Right lobe of liver (tissue), 4 donors: ENCODE results near the gene ROR2.

ENCODE experiments used
- POLR2A ChIP-seq: fragments of 450-650 bp; IDR thresholded peaks from one replicate; pipeline ENCODE4 v1.6.1; 2017; ENCODE audit warnings: antibody characterized with exemption, mild to moderate bottlenecking
- TF ChIP-seq, protein P1 (sequence below), 4 donors: fragments of 200-600 bp in 3 of 4; fragments of 450-650 bp in 1 of 4; IDR thresholded peaks; one replicate each; pipeline versions ENCODE4 v1.5.1 to v1.8.0; 2016 to 2022; ENCODE audit warnings: antibody characterized with exemption in 4 of 4, mild to moderate bottlenecking in 2 of 4
- donor health status: DM: no; HTN: no; CAD: no.
- donor health status: DM: no; HTN: no; CAD: no.
- donor health status: DM: no; HTN: yes; CAD: no.

DNA sequence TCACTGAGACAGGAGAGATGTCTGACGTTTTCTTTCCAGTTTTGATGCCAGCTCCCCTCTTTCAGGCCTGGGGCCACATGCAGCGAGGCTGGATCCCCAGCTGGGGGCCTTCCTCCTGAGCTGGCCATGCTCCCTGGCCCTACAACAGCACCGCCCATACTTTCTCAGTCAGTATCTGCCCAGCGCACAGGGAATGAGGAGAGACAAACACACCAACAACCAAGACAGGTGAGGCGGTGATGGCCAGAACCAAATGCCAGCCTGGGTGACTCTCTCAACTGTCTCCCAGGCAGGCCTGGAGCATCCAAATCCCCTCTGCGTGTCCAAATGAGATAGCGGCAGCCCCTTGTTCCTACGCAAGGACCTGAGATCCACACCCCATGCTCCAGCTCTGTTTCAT, 109.6 kb downstream of the ROR2 start:
- TF ChIP-seq, protein P1, sequence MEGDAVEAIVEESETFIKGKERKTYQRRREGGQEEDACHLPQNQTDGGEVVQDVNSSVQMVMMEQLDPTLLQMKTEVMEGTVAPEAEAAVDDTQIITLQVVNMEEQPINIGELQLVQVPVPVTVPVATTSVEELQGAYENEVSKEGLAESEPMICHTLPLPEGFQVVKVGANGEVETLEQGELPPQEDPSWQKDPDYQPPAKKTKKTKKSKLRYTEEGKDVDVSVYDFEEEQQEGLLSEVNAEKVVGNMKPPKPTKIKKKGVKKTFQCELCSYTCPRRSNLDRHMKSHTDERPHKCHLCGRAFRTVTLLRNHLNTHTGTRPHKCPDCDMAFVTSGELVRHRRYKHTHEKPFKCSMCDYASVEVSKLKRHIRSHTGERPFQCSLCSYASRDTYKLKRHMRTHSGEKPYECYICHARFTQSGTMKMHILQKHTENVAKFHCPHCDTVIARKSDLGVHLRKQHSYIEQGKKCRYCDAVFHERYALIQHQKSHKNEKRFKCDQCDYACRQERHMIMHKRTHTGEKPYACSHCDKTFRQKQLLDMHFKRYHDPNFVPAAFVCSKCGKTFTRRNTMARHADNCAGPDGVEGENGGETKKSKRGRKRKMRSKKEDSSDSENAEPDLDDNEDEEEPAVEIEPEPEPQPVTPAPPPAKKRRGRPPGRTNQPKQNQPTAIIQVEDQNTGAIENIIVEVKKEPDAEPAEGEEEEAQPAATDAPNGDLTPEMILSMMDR (IDR thresholded peaks at IDR 0.05), result no peak
- no peak for TF ChIP-seq POLR2A
